Keratinocyte (primary cell): ENCODE measurements around the gene HAPLN1. TPM values are rescaled to one million over a fixed set of nuclear protein-coding genes. Genes with fewer than 3 reads are reported as not detected.

ENCODE experiments used
- DNase-seq: peaks from one replicate; pipeline ENCODE4 v3.0.0-alpha.2; 2011; ENCODE audit warnings: low read depth, missing footprints, low spot score
- FAIRE-seq: peaks from 2 replicates; lab custom pipeline; 2011; peaks lifted over from hg19 to GRCh38; lab: Jason Lieb, UNC
- H2AFZ ChIP-seq: 2 replicates; pipeline ENCODE4 v1.6.0; 2012; ENCODE audit warnings: low read length, control low read depth, inconsistent platforms; ENCODE audit not compliant: control insufficient read depth
- H3K27ac ChIP-seq: 2 replicates; pipeline ENCODE4 v1.5.1; 2011; ENCODE audit warnings: low read length; ENCODE audit not compliant: control insufficient read depth, insufficient read depth
- H3K27me3 ChIP-seq: 3 replicates; pipeline ENCODE4 v1.6.0; 2011; ENCODE audit warnings: low read length; ENCODE audit not compliant: control insufficient read depth, insufficient read depth; ENCODE audit errors: extremely low read depth
- H3K36me3 ChIP-seq, 2 experiments: 2 replicates in 1 of 2; 3 replicates in 1 of 2; pipeline ENCODE4 v1.5.1; 2011; ENCODE audit warnings: low read length in 2 of 2, mild to moderate bottlenecking in 1 of 2; ENCODE audit not compliant: control insufficient read depth in 2 of 2, insufficient read depth in 2 of 2; ENCODE audit errors: extremely low read depth in 1 of 2
- H3K4me1 ChIP-seq: 3 replicates; pipeline ENCODE4 v1.5.1; 2011; ENCODE audit warnings: low read length; ENCODE audit not compliant: control insufficient read depth, insufficient read depth; ENCODE audit errors: extremely low read depth
- H3K4me2 ChIP-seq: 3 replicates; pipeline ENCODE4 v1.6.0; 2011; ENCODE audit warnings: low read depth, low read length; ENCODE audit not compliant: control insufficient read depth, insufficient read depth; ENCODE audit errors: extremely low read depth
- H3K4me3 ChIP-seq, 3 experiments: fragments of 200-600 bp in 1 of 3; sonication (generic) in 1 of 3; 2 replicates in 2 of 3; 3 replicates in 1 of 3; pipeline ENCODE4 v1.5.1; 2011 to 2016; ENCODE audit warnings: low read length in 3 of 3, mild to moderate bottlenecking in 3 of 3, control low read depth in 2 of 3, inconsistent platforms in 1 of 3, low read depth in 1 of 3, mixed read lengths in 1 of 3, mixed run types in 1 of 3, moderate library complexity in 1 of 3; ENCODE audit not compliant: control insufficient read depth in 2 of 3, insufficient read depth in 2 of 3; ENCODE audit errors: extremely low read depth in 1 of 3
- H3K79me2 ChIP-seq: 2 replicates; pipeline ENCODE4 v1.6.0; 2012; ENCODE audit warnings: low read length; ENCODE audit not compliant: control insufficient read depth, insufficient read depth
- H3K9ac ChIP-seq: 3 replicates; pipeline ENCODE4 v1.6.0; 2011; ENCODE audit warnings: low read length; ENCODE audit not compliant: control insufficient read depth, insufficient read depth; ENCODE audit errors: extremely low read depth
- H3K9me1 ChIP-seq: 3 replicates; pipeline ENCODE4 v1.6.0; 2011; ENCODE audit warnings: low read length; ENCODE audit not compliant: control insufficient read depth, insufficient read depth; ENCODE audit errors: extremely low read depth
- H3K9me3 ChIP-seq: 2 replicates; pipeline ENCODE4 v1.5.1; 2012; ENCODE audit warnings: low read depth, low read length; ENCODE audit not compliant: control insufficient read depth
- H4K20me1 ChIP-seq: 3 replicates; pipeline ENCODE4 v1.6.0; 2011; ENCODE audit warnings: low read length; ENCODE audit not compliant: control insufficient read depth, insufficient read depth; ENCODE audit errors: extremely low read depth
- CTCF ChIP-seq, 3 experiments: IDR thresholded peaks in 1 of 3; conservative IDR thresholded peaks in 1 of 3; optimal IDR thresholded peaks in 1 of 3; 2 replicates in 2 of 3; 3 replicates in 1 of 3; pipeline versions ENCODE3 to v1.5.1; 2011; ENCODE audit warnings: low read length in 3 of 3, mild to moderate bottlenecking in 3 of 3, moderate library complexity in 2 of 3, control low read depth in 1 of 3, inconsistent platforms in 1 of 3; ENCODE audit not compliant: insufficient read depth in 2 of 3; ENCODE audit errors: extremely low read depth in 1 of 3
- EZH2 ChIP-seq: IDR thresholded peaks from one replicate; pipeline ENCODE4 v1.6.1; 2012; ENCODE audit warnings: inconsistent platforms, mild to moderate bottlenecking, low read length, moderate library complexity
- dilution Hi-C: fragments of 300-500 bp; cut with MboI; formaldehyde crosslinking; loops from one replicate; pipeline ENCODE4 v1.7.0; 2020; ENCODE audit warnings: low sequenced_read_pairs; ENCODE audit not compliant: extremely low pct_ligation_motif_present
- polyA plus RNA-seq, 5 experiments: library from polyadenylated mRNA; depleted of rRNA in 3 of 5; stranded (reverse) in 3 of 5; stranded (forward) in 1 of 5; unstranded in 1 of 5; fragments of >200 nt; gene quantifications; 1 replicate in 1 of 5; 2 replicates in 3 of 5; 3 replicates in 1 of 5; pipeline versions ENCODE4 v1.2.1 to v1.2.3, GENCODE V29; 2011 to 2012; ENCODE audit warnings: missing spikeins in 2 of 5, low read depth in 1 of 5, low replicate concordance in 1 of 5

Gene HAPLN1
- polyA plus RNA-seq, 1 donor (not counting 4 experiments of a cell fraction or from before 2014, with no cell fraction given): not detected

DNA sequence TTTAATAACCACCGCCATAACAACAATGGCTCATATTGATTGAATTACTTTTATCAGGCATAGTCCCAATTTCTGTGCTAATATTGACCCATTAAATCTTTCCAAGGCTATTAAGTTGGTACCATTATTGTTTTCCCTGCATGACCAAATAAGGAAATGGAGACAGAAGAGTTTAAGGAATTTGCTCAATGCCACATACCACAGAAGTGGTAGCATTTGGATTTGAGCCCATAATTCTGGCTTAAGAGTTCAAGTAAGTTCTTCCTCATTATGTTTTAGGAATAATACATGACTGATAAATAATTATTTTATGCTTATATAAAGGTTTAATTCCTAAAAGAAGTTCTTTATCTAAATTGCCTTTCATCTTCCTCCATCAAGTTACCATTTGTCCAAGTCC, 43.4 kb upstream of the HAPLN1 start:
- Histone ChIP-seq H3K27me3 (no peaks in the 10 kb centered on the region), H3K4me1 (no peaks in the 10 kb centered on the region), H3K9ac (no peak overlapping the region), H3K9me3 (no peaks in the 10 kb centered on the region), H3K36me3 (no peaks in the 10 kb centered on the region), H3K79me2 (no peaks in the 10 kb centered on the region), H3K9me1 (no peaks in the 10 kb centered on the region), H2AFZ (no peak overlapping the region), H3K27ac (no peak overlapping the region), H3K4me2 (no peak overlapping the region), H3K4me3 (no peak overlapping the region), H4K20me1 (no peaks in the 10 kb centered on the region)
- FAIRE-seq: no peak
- DNase-seq: no peak
- dilution Hi-C loops: no loop called here
- TF ChIP-seq EZH2 (no peak), CTCF (optimal IDR thresholded peaks at IDR 0.05 in 1 of 3, IDR thresholded peaks at IDR 0.05 in 1 of 3, conservative IDR thresholded peaks at IDR 0.05 in 1 of 3; ENCODE audit: extremely low read depth in 1 of 3, insufficient read depth in 2 of 3, low read length in 3 of 3) (no peak)

DNA sequence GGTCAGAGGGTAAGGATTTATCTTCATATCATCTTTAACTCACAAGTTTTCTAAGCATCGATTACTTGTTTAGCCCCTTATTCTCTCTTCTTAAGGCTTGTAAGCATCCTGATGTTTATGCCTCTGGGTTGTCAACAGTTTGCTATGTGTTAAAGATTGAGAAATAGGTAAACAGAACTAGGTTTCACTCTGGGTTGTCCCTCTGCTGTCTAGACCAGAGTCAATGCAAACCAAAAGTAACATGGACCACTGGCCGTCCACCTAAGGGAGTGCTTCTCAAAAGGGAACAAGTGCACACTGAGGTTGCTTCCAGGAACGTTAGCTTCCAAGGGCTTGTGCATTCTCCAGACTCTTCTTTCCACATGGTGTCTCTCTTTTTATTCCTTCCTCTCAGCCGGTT, 39.9 kb upstream of the HAPLN1 start:
- Histone ChIP-seq H3K27me3 (no peaks in the 10 kb centered on the region), H3K36me3 (no peaks in the 10 kb centered on the region), H3K9me3 (no peaks in the 10 kb centered on the region), H3K4me1 (no peaks in the 10 kb centered on the region), H3K9ac (no peak overlapping the region), H3K4me3 (no peak overlapping the region), H3K79me2 (no peaks in the 10 kb centered on the region), H4K20me1 (no peaks in the 10 kb centered on the region), H2AFZ (no peak overlapping the region), H3K4me2 (no peak overlapping the region), H3K27ac (no peak overlapping the region), H3K9me1 (no peaks in the 10 kb centered on the region)
- FAIRE-seq: no peak
- dilution Hi-C loops: no loop called here
- no peak for DNase-seq
- no peak for TF ChIP-seq CTCF (optimal IDR thresholded peaks at IDR 0.05 in 1 of 3, IDR thresholded peaks at IDR 0.05 in 1 of 3, conservative IDR thresholded peaks at IDR 0.05 in 1 of 3; ENCODE audit: extremely low read depth in 1 of 3, insufficient read depth in 2 of 3, low read length in 3 of 3)
- no peak for TF ChIP-seq EZH2
